ENCODE data around the gene VAV3.

Gene VAV3

GRCh38 chr1:107883562-107883961, 81.4 kb downstream of the VAV3 start:
- H3K27ac ChIP-seq: no peak overlapping the region
- TF ChIP-seq CTCF (conservative IDR thresholded peaks at IDR 0.05): no peak

- no peak for TF ChIP-seq CTCF (conservative IDR thresholded peaks at IDR 0.05)
- H3K27ac ChIP-seq: no peak overlapping the region
Observed at GRCh38 chr1:107879927-107880326, 85.1 kb downstream of the VAV3 start.

- H3K27ac ChIP-seq: no peak overlapping the region
- no peak for TF ChIP-seq CTCF (conservative IDR thresholded peaks at IDR 0.05)
Observed at GRCh38 chr1:107879346-107879745, 85.6 kb downstream of the VAV3 start.

- no peak for TF ChIP-seq CTCF (conservative IDR thresholded peaks at IDR 0.05)
- H3K27ac ChIP-seq: no peak overlapping the region
Observed at GRCh38 chr1:107877745-107878144, 87.2 kb downstream of the VAV3 start.

- TF ChIP-seq CTCF (conservative IDR thresholded peaks at IDR 0.05): no peak
Observed at GRCh38 chr1:107877092-107877491, 87.9 kb downstream of the VAV3 start.

GRCh38 chr1:107875689-107876088, 89.3 kb downstream of the VAV3 start:
- no peak for TF ChIP-seq CTCF (conservative IDR thresholded peaks at IDR 0.05)

More at GRCh38 chr1:107877092-107877491, 87.9 kb downstream of the VAV3 start:
- H3K27ac ChIP-seq: no peak overlapping the region

GRCh38 chr1:107874221-107874620, 90.8 kb downstream of the VAV3 start:
- no peak overlapping the region for H3K27ac ChIP-seq
- no peak for TF ChIP-seq CTCF (conservative IDR thresholded peaks at IDR 0.05)

More at GRCh38 chr1:107875689-107876088, 89.3 kb downstream of the VAV3 start:
- H3K27ac ChIP-seq: no peak overlapping the region
